ENCODE results near the gene URM1. TPM values are rescaled to one million over a fixed set of nuclear protein-coding genes. Genes with fewer than 3 reads are reported as not detected.

URM1 gene
- total RNA-seq, 1 experiment from 2014 or later: 46.6 TPM

- H3K36me3 Mint-ChIP-seq (ENCODE audit: insufficient read depth in 1 of 3, low read depth in 3 of 3): peaks cover 16 to 42% (median 25%) of the 10 kb centered on the region in 3 experiments
- Histone ChIP-seq H3T11ph (ENCODE audit: low read length) (no peak overlapping the region), H3K79me1 (ENCODE audit: insufficient read depth, low read depth, low read length, poor library complexity, severe bottlenecking) (no peaks in the 10 kb centered on the region), H3K56ac (ENCODE audit: insufficient read length, low read depth, low read length) (no peak overlapping the region), H2BK20ac (ENCODE audit: low read depth, low read length, poor library complexity, severe bottlenecking) (no peak overlapping the region), H3K4me1 (ENCODE audit: insufficient read depth, low read length) (peaks cover 15% of the 10 kb centered on the region; the same call in 1 of the 2 replicates), H3K4me2 (ENCODE audit: insufficient read depth, insufficient read length, low read length) (no peak overlapping the region), H2BK15ac (ENCODE audit: low read depth, low read length) (no peak overlapping the region), H2AFZ (ENCODE audit: low read length) (no peak overlapping the region), H4K20me1 (ENCODE audit: control insufficient read depth, insufficient read depth, insufficient read length) (no peaks in the 10 kb centered on the region), H3K9ac (ENCODE audit: extremely low read depth, insufficient read length, low read length) (no peak overlapping the region), H3K27me3 (ENCODE audit: insufficient read depth, low read length) (peaks cover 49% of the 10 kb centered on the region), H3K23me2 (ENCODE audit: insufficient read length, low read depth, low read length, poor library complexity, severe bottlenecking) (peaks cover 6% of the 10 kb centered on the region), H3K27ac (ENCODE audit: insufficient read length, low read depth, low read length) (no peak overlapping the region), H2BK120ac (ENCODE audit: low read depth, low read length, poor library complexity, severe bottlenecking) (no peak overlapping the region), H3K4ac (ENCODE audit: low read depth, low read length) (no peak overlapping the region), H3K9me3 (ENCODE audit: control insufficient read depth, low read depth, low read length) (no peaks in the 10 kb centered on the region), H3K23ac (ENCODE audit: insufficient read length, low read depth, low read length) (no peak overlapping the region), H4K8ac (replicated peaks; ENCODE audit: insufficient read length, low read depth, low read length) (no peak overlapping the region), H3K18ac (ENCODE audit: insufficient read length, low read depth, low read length) (no peak overlapping the region), H4K5ac (ENCODE audit: insufficient read length, low read depth, low read length) (no peak overlapping the region), H2BK5ac (ENCODE audit: insufficient read length, low read length) (no peak overlapping the region), H3K14ac (ENCODE audit: insufficient read depth, low read length) (no peak overlapping the region), H2BK12ac (ENCODE audit: insufficient read length, low read depth, low read length) (no peak overlapping the region), H3K79me2 (ENCODE audit: insufficient read depth, low read length) (no peaks in the 10 kb centered on the region), H2AK5ac (ENCODE audit: insufficient read length, low read length) (no peak overlapping the region), H4K91ac (ENCODE audit: insufficient read length, low read depth, low read length) (no peak overlapping the region)
- peaks cover 0 to 3% of the 10 kb centered on the region in 2 experiments; a peak in 1 of 5 replicates for H3K9me3 Mint-ChIP-seq
- WGBS (ENCODE audit: extremely low coverage, insufficient read length, low lambda C conversion rate): no CpG with 5 or more reads among the region's 10 CpGs
- peaks cover 31 to 62% of the 10 kb centered on the region in 2 experiments for H3K4me1 Mint-ChIP-seq
- no peak for DNase-seq
- no peak overlapping the region for H3K27ac Mint-ChIP-seq
- no peak overlapping the region for H3K4me3 Mint-ChIP-seq
- peaks cover 97% of the 10 kb centered on the region for H3K27me3 Mint-ChIP-seq (ENCODE audit: low read depth)
- TF ChIP-seq CTCF (conservative IDR thresholded peaks at IDR 0.05): no peak
Observed at GRCh38 chr9:128388150-128388549, 17.0 kb downstream of the URM1 start.

All from H9 (cell line).